Measurements from ENCODE around the gene TMIE.
"Not testable (repeated sequence)": the region's sequence is repeated elsewhere in the genome, so short reads cannot be mapped to it uniquely, and the experiment has no call there.

The TMIE gene

DNA sequence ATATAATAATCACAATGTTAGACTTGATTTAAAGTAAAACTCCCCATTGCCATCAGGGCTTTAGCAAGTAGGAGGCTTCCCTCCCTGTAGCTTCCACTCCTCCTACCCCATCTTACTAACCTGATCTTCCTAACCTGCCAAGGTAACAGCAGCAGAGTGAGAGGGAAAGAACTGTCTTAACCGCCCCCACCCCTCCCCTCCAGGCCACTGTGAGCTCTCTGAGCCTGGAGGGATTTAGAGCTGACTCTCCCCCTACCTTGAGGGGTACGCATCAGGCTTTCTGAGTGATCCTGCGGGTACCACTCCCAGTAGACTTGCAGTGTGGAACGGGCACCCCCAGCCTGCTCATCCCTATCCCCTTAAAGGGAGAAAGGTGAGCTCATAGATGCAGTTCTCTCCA lies 27.8 kb downstream of the TMIE start:
- DNase-seq: no peak

- DNase-seq: no peak
Observed at GRCh38 chr3:46730819-46731218, 29.6 kb downstream of the TMIE start.

GRCh38 chr3:46731795-46732194 lies 30.6 kb downstream of the TMIE start:
- no peak for DNase-seq

- no peak for DNase-seq
Observed at GRCh38 chr3:46733026-46733800, 32.0 kb downstream of the TMIE start.

DNA sequence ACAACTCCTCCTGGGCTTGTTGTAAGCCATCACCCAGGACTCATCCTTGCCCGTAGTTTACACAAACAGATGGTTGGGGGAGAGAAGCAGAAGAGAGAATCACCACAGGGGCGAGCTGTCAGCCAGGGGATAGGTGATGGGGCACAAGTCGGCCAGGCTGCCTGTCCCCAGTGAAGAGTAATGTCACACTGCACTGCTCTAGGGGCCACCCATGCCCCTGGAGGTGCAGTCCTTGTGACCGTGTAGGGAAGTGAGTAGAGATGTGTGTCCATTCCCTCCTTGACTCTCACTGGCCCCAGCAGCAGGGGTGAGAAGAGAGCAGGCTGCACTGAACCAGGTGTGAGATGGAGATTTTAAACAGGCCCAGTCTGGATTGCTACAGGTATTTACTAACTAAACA lies 33.6 kb downstream of the TMIE start:
- no peak for DNase-seq

DNA sequence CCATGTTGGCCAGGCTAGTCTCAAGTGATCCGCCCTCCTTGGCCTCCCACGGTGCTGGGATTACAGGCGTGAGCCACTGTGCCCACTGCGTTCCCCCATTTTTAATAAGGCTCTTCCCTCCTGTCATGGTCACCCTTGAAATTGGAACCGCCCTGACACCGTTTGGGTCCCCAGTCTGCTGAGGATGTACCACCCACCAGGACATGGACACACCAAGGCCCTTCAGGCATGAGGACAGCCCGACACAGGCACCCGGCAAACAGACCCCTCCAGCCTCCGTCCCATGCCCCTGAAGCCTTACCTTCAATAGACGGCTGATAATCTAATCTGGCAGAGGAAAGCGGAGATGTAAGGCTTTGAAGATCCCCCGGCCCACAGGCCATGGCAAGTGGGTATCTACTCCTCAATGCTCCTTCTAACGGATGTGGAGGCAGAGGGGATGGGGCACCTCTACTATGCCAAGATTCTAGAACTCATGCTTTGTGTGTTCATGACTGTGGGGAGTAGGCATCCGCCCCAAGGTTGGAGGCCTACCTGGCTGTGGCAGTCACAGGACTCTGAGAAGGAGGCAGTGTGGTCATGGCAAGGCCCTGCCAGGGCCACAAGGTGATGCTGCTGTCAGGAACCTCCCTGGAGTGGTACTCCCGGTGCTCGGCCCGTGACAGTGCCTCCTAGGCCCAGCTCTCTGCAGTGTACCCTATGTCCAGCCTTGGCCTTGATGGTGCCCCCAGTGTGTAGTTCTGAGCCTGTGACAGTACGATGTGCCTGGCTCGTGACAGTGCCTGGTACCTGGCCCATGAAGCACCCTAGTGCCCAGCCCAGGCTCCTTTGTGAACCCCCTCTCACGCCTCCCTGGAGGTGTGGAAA lies 35.0 kb downstream of the TMIE start:
- DNase-seq: no peak

- no peak for DNase-seq
Observed at GRCh38 chr3:46737329-46737731, 36.1 kb downstream of the TMIE start.

DNA sequence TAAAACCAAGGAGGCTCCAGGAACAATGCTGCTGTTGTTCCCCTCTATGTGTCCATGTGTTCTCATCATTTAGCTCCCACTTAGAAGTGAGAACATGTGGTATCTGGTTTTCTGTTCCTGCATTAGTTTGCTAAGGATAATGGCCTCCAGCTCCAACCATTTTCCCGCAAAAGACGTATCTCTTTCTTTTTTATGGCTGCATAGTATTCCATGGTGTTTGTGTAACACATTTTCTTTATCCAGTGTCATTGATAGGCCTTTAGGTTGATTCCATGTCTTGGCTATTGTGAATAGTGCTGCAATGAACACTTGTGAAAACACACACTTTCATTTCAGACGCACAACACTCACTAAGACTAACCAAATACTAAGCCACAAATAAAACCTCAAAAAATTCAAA lies 38.4 kb downstream of the TMIE start:
- DNase-seq: not testable (repeated sequence)

GRCh38 chr3:46742992-46743585 lies 41.9 kb downstream of the TMIE start:
- no peak for DNase-seq

DNA sequence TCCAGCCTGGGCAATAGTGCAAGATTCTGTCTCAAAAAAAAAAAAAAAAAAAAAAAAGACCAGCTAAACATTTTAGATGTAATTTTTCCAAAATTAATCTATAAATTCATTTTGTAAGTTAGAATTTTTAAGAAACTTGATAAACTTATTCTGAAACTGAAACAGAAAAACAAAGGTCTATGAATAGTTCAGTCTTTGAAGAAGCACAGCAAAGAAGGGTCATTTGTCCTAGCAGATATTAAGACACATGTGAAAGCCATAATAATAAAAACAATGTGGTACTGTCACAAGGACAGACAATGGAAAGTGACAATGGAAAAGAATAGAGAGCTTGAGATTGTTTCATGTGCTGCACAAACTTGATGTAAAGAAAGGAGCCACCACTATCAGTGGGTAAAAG lies 45.5 kb downstream of the TMIE start:
- no peak for DNase-seq

DNA sequence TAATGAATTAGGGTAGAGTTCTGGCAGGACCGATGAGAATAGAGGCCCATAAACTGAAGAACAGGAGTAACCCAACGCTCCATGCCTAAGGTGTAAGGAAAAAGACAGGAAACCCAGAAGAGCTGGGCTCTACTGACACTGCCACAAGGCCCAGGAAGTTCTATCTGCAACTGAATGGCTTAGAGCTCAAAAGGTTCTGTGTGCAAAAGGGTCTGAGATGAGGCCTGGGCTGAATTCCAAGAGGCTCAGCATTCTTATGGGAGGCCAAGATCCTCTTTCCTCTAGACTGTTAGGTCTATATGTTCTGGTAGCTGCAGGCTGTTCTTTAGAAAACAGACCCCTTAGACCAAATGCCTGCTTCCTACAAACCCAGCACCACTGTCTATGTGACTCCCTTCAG lies 47.0 kb downstream of the TMIE start:
- no peak for DNase-seq

DNA sequence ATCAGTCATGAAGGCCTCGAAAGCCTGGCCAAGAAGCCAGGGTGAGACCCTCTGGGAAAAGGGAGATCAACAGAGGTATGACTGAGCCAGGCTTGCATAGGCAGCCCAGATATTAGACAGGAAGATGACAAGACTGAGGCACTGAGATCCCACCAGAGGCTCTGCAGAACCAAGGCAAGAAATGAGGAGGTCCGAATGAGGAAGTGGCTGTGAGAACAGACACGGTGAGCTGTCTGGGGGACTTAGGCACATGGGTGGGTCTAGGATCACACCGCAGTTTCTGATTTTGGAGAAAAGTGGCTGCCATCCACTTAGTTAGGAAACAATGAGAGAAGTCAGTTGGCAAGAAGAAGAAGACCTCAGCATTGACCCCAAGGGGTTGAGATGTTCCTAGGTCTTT lies 47.9 kb downstream of the TMIE start:
- DNase-seq: no peak

GRCh38 chr3:46750555-46751038 lies 49.4 kb downstream of the TMIE start:
- DNase-seq: no peak

- DNase-seq: not testable (repeated sequence)
Observed at GRCh38 chr3:46753127-46753526, 51.9 kb downstream of the TMIE start.

- DNase-seq: no peak
Observed at GRCh38 chr3:46755646-46756045, 54.5 kb downstream of the TMIE start.

DNA sequence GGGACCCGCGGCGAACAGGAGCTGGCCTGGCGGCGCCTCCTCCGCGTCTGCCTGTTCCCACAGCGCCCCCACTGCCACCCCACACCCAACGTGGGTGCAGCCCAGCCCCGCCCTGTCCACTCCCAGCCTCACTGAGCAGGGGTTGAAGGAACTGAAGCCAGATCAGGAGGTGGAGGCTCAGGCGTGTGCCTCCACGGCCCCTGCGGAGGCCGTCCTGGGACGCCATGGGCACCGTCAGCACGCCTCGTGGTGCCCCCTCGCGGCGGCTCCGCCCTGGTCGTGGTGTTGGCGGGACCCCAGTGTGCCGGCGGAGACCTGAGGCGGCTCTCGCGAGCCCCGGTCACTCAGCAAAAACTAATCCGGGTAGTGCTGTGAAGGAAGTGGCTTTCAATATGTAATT lies 55.5 kb downstream of the TMIE start:
- DNase-seq: no peak

DNA sequence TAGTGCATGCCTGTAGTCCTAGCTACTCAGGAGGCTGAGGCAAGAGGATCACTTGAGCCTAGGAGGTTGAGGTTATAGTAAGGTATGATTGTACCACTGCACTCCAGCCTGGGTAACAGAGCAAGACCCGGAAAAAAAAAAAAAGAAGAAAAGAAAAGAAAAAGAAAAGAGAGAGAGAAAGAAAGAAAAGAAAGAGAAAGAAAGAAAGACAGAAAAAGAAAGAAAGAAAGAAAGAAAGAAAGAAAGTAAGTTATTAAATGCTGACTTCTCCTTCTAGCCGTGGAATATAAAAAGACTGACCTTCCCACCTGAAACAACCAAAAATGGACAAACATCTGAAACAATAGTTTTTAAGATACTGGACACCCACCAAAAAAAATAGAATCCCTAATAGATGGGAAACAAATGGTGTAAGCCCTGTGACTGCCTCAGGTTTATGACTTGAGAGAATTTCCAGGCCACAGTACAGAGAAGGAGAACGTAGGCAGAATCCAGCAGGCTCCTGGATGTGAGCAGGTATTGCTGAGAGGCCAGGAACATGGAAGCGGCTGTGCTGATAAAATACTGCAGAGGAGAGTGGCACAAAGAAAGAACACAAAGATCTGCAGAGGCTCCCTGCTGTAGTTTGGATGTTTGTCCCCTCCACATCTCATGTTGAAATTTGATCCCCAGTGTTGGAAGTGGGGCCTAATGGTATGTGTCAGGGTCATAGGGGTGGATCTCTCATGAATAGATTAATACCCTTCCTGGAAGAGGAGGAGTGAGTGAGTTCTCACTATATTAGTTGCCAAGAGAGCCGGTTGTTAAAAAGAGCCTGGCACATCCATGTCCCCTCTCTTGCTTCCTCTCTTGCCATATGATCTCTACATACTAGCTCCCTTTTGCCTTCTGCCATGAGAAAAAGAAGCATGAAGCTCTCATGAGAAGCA lies 58.3 kb downstream of the TMIE start:
- DNase-seq: no peak

All from NCI-H345 (cell line).